Activated T-cell treated with anti-CD3 and anti-CD28 coated beads, Interleukin-2, amount 50 U/mL, for 1 hour (primary cell): ENCODE data around the gene LGR4.
A peak's percentile ranks its signal among the peaks of the same experiment; 100 is the strongest.
"Not testable (repeated sequence)": the region's sequence is repeated elsewhere in the genome, so short reads cannot be mapped to it uniquely, and the experiment has no call there.

ENCODE experiments used
- DNase-seq: peaks from one replicate; pipeline ENCODE4 v3.0.0-alpha.2; 2020

The LGR4 gene

GRCh38 chr11:27372164-27372563 is 100.4 kb downstream of the LGR4 start:
- DNase-seq: no peak

- no peak for DNase-seq
Observed at GRCh38 chr11:27371489-27371888, 101.1 kb downstream of the LGR4 start.

GRCh38 chr11:27370374-27370773 is 102.2 kb downstream of the LGR4 start:
- no peak for DNase-seq

GRCh38 chr11:27367881-27368280 is 104.7 kb downstream of the LGR4 start:
- DNase-seq: no peak

GRCh38 chr11:27363576-27364117 is 108.9 kb downstream of the LGR4 start:
- DNase-seq: no peak

GRCh38 chr11:27362749-27363575 is 109.6 kb downstream of the LGR4 start, which contains the start of gene CCDC34:
Gene CCDC34 (minus strand): TSS chr11:27363215. CDS start chr11:27363194, 21 bp downstream.
- DNase-seq: peak; percentile 84

- no peak for DNase-seq
Observed at GRCh38 chr11:27361649-27362431, 110.8 kb downstream of the LGR4 start.

GRCh38 chr11:27358296-27358695 is 114.3 kb downstream of the LGR4 start:
- no peak for DNase-seq

GRCh38 chr11:27357250-27357649 is 115.3 kb downstream of the LGR4 start:
- DNase-seq: no peak

- no peak for DNase-seq
Observed at GRCh38 chr11:27356624-27357222, 115.9 kb downstream of the LGR4 start.

- no peak for DNase-seq
Observed at GRCh38 chr11:27355575-27356104, 117.0 kb downstream of the LGR4 start.

GRCh38 chr11:27354359-27354965 is 118.1 kb downstream of the LGR4 start:
- no peak for DNase-seq

- no peak for DNase-seq
Observed at GRCh38 chr11:27353593-27354358, 118.8 kb downstream of the LGR4 start.

GRCh38 chr11:27352781-27353180 is 119.8 kb downstream of the LGR4 start:
- no peak for DNase-seq

- DNase-seq: no peak
Observed at GRCh38 chr11:27350511-27350910, 122.1 kb downstream of the LGR4 start.

GRCh38 chr11:27349919-27350318 is 122.7 kb downstream of the LGR4 start:
- DNase-seq: no peak

- no peak for DNase-seq
Observed at GRCh38 chr11:27348340-27348873, 124.2 kb downstream of the LGR4 start.

GRCh38 chr11:27347359-27348339 is 124.9 kb downstream of the LGR4 start:
- no peak for DNase-seq

- no peak for DNase-seq
Observed at GRCh38 chr11:27339941-27340340, 132.6 kb downstream of the LGR4 start.

GRCh38 chr11:27334764-27335163 is 137.8 kb downstream of the LGR4 start:
- not testable (repeated sequence) for DNase-seq
